HG03558 (cell line): ENCODE data around the gene AGPAT2.

Experiments used
- ATAC-seq: cut with Tn5 transposase; IDR thresholded peaks from one replicate; pipeline ENCODE4 v1.9.1; 2021; ENCODE audit warnings: moderate number of reproducible peaks; ENCODE audit not compliant: unreplicated experiment; ENCODE audit errors: extremely low read depth

Gene AGPAT2

DNA sequence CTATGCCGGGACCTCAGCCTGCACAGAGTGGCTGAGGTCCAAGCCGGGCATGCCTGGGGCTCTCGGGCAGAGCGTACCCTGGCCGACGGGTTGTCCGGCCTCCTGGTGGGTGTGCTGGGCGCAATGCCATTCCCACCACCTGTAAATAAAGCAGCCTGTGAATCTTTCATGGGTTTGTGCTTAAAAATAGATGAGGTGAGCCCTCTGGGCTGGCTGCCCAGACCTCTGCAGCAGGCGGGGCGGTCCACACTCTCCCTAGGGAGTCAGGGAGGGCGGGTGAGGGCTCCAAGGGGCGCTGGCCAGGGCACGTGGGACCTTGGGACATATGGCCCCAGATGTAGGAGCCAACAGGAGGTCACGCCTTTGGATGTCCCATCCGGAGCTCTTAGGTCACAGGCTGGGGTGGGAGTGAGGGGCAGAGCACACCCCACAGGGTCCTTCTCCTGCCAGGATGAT, 3.6 kb upstream of the AGPAT2 start:
- ATAC-seq = no peak

GRCh38 chr9:136690104-136690805, 3.0 kb upstream of the AGPAT2 start:
- no peak for ATAC-seq

GRCh38 chr9:136689108-136689460, 1.8 kb upstream of the AGPAT2 start:
- no peak for ATAC-seq

- ATAC-seq = no peak
Observed at GRCh38 chr9:136688274-136689107, 1.2 kb upstream of the AGPAT2 start.

DNA sequence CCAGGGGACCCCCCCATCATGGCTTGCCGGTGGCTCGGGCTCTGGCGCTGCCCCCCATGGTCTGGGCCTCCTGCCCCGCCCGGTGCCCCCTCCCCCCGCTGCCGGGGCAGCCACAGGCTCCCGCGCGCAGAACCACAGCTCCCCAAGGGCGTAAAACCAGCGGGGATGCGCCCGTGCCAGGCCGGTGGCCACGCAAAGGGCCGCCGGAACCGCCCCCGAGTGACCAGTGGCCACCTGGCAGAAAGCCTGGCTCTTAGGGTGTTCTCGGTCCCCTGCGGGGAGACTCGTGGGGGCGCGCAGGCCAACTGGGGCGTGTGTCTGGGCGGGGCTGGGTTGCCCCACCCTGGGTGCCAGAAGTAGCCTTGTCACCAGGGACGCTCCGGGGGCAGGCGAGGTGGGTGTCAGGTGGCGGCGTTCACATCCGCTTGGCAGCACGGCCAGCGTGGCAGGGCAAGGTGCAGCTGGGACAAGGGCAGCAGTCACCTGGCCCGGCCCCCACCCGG, 515 bp upstream of the AGPAT2 start:
- ATAC-seq = no peak

DNA sequence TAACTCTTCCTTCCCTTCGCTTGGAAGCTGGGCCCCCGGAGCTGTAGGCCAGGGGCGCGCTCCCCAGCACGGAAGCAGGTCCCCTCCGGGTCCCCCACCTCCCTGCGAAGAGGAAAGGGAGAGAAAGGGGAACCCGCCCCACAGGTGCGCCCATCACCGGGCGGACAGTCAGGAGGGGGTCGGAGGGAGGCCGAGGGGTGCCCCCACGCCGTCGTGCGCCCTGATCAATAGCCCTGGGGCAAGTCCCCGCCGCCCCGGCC, 793 bp downstream of the AGPAT2 start:
- ATAC-seq = no peak

GRCh38 chr9:136685790-136686533, 1.3 kb downstream of the AGPAT2 start:
- ATAC-seq = no peak

- ATAC-seq = no peak
Observed at GRCh38 chr9:136685216-136685615, 2.0 kb downstream of the AGPAT2 start.

- ATAC-seq = no peak
Observed at GRCh38 chr9:136684799-136685198, 2.5 kb downstream of the AGPAT2 start.

DNA sequence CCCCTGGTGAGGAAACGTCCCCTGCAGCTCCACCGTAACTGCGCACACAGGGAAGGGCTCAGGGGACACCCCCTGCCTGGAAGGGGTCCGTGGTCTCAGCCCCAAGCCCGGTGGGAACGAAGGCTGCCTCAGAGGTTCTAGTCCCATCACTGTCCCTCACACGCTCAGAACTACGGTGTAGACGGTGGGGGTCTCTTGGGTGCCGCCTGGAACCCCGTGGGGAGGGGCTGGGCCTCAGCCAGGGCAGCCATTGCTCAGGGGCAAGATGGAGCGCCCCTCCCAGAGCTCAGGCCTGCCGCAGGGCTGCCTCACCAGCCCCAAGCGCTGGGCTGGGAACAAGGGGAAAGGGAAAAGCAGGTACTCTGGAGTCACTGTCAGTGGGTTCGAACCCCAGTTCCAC, 2.9 kb downstream of the AGPAT2 start:
- ATAC-seq = no peak

- ATAC-seq = no peak
Observed at GRCh38 chr9:136683755-136684154, 3.5 kb downstream of the AGPAT2 start.

GRCh38 chr9:136683173-136683745, 4.0 kb downstream of the AGPAT2 start:
- ATAC-seq = no peak

GRCh38 chr9:136682710-136683109, 4.5 kb downstream of the AGPAT2 start:
- ATAC-seq = no peak

GRCh38 chr9:136681945-136682699, 5.1 kb downstream of the AGPAT2 start:
- ATAC-seq = no peak

DNA sequence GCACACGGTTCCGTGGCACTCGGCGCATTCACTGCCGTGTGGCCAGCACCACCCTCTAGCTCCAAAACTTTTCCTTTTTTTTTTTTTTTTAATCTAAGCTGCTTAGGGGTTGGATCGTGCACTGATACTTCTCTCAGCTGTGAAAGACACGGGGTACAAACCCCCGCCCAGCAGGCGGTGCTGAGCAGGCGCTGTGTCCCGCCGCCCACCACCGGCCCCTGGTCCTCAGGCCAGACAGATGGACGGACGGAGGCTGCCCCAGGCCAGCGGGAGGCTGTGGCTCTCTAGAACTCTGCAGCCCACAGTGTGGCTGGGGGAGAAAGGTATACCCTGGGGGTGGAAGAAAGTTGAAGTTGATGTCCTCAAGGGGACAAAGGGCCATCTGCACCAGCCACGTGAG, 6.2 kb downstream of the AGPAT2 start:
- ATAC-seq = no peak

DNA sequence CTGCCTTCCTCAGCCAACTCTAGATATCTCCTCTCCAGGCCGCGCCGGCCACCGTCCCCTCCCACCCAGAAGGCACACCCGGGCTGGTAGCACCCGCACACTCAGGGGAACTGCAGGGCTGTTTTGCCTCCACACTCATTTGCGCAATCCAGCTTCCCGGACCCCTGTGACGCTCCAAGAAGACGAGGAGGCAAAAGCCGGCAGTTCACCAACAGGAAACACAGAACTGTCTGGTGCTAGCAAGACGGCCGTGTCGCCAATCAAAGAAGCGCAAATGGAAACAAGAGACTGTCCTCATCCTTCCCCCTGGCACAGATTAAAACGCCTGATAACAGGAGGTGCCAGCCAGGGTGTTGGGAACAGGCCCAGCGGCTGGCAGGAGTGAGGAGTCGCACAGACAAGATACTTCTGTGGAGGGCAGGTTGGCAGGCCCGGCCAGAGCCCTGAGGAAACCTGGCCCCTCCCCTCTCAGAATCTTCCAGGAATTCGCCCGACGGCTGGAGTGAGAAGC, 7.8 kb downstream of the AGPAT2 start:
- no peak for ATAC-seq

- no peak for ATAC-seq
Observed at GRCh38 chr9:136678624-136679023, 8.6 kb downstream of the AGPAT2 start.

DNA sequence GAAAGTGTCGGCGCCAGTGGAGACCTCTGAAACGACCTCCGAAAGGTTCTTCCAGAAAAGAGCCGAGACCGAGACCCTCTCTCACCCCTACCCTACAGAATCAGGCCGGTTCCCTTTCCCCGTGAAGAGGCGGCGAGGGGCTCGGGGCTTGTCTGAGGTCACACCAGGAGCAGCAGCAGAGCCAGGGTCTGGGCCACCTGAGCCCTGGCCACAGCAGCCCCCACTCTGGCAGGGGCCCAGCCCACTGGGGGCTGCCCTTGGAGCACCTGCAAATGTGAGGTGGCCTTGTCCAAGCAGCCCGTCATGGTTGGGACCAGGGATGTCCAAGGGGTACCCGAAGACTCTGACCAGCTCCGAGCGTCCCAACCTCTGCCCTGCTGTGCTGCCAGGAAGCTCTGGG, 9.2 kb downstream of the AGPAT2 start:
- ATAC-seq = no peak

DNA sequence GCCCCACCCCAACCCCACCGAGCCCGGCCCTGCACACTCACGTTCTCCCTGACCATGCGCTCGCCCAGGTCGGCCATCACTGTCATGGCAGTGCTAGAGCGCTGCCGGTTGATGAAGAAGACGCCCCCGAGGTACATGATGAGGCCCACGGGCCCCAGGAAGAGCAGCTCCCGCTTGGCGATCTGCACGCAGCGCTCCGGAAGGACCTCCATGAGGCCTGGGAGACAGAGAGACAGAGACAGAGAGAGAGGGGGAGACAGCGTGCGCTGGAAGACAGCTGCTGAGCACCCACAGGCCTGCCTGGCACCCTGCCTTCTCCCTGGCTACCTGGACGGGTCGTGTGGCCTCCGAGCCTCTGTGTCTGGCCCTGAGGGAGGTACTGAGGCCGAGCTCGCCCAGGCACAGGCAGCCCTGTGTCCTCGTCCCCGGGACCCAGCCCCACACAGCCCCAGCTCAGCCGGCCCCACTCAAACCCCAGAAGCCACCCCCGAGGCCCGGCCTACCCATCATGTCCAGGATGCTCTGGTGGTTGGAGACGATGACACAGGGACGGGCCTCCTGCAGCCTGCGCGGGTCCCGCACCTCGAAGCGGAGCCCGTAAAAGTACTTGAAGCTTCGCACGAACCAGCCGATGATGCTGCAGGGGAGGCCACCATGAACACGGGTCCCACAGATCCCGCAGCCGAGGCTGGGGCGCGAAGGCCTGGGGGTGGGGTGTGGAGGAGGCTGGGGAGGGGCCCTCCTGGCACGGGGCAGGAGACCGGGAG, 10.2 kb downstream of the AGPAT2 start:
- no peak for ATAC-seq
